Measurements from ENCODE around the gene GUCY1A1.

DNA sequence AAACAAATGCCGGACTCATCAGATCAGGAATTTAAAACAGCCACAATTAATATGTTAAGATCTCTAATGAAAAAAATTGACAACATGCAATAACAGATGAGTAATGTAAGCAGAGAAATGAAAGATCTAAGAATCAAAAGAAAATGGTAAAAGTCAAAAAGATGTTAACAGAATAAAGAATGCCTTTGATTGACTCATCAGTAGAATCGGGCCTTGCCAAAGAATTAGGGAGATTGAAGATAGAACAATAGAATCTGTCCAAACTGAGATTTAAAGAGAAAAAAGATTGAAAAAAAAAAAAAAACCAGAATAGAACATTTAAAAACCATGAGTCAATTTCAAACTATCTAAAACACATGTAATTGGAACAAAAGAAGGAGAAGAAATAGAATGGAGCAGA lies 25.9 kb upstream of the GUCY1A1 start:
- TF ChIP-seq, protein P1, sequence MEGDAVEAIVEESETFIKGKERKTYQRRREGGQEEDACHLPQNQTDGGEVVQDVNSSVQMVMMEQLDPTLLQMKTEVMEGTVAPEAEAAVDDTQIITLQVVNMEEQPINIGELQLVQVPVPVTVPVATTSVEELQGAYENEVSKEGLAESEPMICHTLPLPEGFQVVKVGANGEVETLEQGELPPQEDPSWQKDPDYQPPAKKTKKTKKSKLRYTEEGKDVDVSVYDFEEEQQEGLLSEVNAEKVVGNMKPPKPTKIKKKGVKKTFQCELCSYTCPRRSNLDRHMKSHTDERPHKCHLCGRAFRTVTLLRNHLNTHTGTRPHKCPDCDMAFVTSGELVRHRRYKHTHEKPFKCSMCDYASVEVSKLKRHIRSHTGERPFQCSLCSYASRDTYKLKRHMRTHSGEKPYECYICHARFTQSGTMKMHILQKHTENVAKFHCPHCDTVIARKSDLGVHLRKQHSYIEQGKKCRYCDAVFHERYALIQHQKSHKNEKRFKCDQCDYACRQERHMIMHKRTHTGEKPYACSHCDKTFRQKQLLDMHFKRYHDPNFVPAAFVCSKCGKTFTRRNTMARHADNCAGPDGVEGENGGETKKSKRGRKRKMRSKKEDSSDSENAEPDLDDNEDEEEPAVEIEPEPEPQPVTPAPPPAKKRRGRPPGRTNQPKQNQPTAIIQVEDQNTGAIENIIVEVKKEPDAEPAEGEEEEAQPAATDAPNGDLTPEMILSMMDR (IDR thresholded peaks at IDR 0.05): no peak
- no peak for TF ChIP-seq POLR2A (IDR thresholded peaks at IDR 0.05)
